HEK293 (cell line): ENCODE results near the gene FGFRL1.

ENCODE experiments used
- SETDB1 ChIP-seq: IDR thresholded peaks from one replicate; pipeline ENCODE4 v1.6.1; 2017; ENCODE audit warnings: mild to moderate bottlenecking, low read length, moderate library complexity, mixed read lengths; ENCODE audit not compliant: insufficient read length
- ZNF10 ChIP-seq: fragments of 450-650 bp; formaldehyde crosslinking; IDR thresholded peaks from 2 replicates; pipeline ENCODE4 v1.5.1; 2017; ENCODE audit warnings: missing biosample characterization, missing genetic modification characterization
- ZNF426 ChIP-seq: fragments of 450-650 bp; formaldehyde crosslinking; IDR thresholded peaks from 2 replicates; pipeline ENCODE4 v1.5.1; 2017; ENCODE audit warnings: missing biosample characterization, missing genetic modification characterization, mild to moderate bottlenecking, inconsistent platforms, moderate library complexity
- ZNF558 ChIP-seq: fragments of 450-650 bp; formaldehyde crosslinking; IDR thresholded peaks from 2 replicates; pipeline ENCODE4 v1.5.1; 2016; ENCODE audit warnings: missing biosample characterization, missing genetic modification characterization
- ZNF707 ChIP-seq: fragments of 450-650 bp; formaldehyde crosslinking; IDR thresholded peaks from 2 replicates; pipeline ENCODE4 v1.5.1; 2016; ENCODE audit warnings: missing biosample characterization, missing genetic modification characterization
- ZNF776 ChIP-seq: fragments of 450-650 bp; formaldehyde crosslinking; IDR thresholded peaks from 2 replicates; pipeline ENCODE4 v1.5.0; 2017; ENCODE audit warnings: missing biosample characterization, missing genetic modification characterization, borderline replicate concordance
- TF ChIP-seq, protein P1 (sequence below): fragments of 450-650 bp; formaldehyde crosslinking; conservative IDR thresholded peaks from 2 replicates; pipeline ENCODE4 v1.5.1; 2016; ENCODE audit warnings: low read depth, missing biosample characterization, missing genetic modification characterization
- TF ChIP-seq, protein P2 (sequence below): fragments of 450-650 bp; formaldehyde crosslinking; IDR thresholded peaks from 2 replicates; pipeline ENCODE4 v1.5.1; 2016; ENCODE audit warnings: missing biosample characterization, missing genetic modification characterization
- TF ChIP-seq, protein P3 (sequence below): fragments of 450-650 bp; formaldehyde crosslinking; IDR thresholded peaks from 2 replicates; pipeline ENCODE4 v1.5.1; 2016; ENCODE audit warnings: missing biosample characterization, missing genetic modification characterization

DNA sequence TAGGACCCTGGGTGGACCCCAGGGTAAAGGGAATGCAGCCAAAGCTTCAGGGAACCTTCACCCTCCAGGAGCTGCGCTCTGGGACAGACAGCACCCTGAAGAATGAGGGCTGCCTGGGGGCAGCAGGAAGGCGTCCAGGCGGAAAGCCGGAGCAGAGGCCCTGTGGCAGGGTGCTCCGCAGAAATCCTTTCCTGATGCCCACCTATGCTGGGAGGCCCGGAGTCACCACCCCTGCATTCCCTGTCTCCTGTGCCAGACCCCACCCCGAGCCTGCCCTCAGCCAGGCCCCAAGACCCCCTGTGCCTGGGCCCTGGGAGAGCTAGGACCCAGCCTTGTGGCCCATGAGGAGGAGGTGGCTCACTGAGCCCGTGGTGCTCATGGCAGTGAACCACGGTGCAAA, 36.8 kb upstream of the FGFRL1 start:
- TF ChIP-seq ZNF558 (tag by site-specific recombination) = no peak
- TF ChIP-seq SETDB1 = no peak
- TF ChIP-seq, protein P1, sequence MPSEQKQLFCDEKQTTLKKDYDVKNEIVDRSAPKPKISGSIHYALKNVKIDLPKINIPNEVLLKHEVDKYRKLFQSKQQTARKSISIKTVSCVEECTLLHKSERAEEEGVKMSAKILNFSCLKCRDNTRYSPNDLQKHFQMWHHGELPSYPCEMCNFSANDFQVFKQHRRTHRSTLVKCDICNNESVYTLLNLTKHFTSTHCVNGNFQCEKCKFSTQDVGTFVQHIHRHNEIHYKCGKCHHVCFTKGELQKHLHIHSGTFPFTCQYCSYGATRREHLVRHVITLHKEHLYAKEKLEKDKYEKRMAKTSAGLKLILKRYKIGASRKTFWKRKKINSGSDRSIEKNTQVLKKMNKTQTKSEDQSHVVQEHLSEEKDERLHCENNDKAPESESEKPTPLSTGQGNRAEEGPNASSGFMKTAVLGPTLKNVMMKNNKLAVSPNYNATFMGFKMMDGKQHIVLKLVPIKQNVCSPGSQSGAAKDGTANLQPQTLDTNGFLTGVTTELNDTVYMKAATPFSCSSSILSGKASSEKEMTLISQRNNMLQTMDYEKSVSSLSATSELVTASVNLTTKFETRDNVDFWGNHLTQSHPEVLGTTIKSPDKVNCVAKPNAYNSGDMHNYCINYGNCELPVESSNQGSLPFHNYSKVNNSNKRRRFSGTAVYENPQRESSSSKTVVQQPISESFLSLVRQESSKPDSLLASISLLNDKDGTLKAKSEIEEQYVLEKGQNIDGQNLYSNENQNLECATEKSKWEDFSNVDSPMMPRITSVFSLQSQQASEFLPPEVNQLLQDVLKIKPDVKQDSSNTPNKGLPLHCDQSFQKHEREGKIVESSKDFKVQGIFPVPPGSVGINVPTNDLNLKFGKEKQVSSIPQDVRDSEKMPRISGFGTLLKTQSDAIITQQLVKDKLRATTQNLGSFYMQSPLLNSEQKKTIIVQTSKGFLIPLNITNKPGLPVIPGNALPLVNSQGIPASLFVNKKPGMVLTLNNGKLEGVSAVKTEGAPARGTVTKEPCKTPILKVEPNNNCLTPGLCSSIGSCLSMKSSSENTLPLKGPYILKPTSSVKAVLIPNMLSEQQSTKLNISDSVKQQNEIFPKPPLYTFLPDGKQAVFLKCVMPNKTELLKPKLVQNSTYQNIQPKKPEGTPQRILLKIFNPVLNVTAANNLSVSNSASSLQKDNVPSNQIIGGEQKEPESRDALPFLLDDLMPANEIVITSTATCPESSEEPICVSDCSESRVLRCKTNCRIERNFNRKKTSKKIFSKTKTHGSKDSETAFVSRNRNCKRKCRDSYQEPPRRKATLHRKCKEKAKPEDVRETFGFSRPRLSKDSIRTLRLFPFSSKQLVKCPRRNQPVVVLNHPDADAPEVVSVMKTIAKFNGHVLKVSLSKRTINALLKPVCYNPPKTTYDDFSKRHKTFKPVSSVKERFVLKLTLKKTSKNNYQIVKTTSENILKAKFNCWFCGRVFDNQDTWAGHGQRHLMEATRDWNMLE (tag by site-specific recombination) = no peak
- no peak for TF ChIP-seq ZNF707 (tag by site-specific recombination)
- TF ChIP-seq, protein P2, sequence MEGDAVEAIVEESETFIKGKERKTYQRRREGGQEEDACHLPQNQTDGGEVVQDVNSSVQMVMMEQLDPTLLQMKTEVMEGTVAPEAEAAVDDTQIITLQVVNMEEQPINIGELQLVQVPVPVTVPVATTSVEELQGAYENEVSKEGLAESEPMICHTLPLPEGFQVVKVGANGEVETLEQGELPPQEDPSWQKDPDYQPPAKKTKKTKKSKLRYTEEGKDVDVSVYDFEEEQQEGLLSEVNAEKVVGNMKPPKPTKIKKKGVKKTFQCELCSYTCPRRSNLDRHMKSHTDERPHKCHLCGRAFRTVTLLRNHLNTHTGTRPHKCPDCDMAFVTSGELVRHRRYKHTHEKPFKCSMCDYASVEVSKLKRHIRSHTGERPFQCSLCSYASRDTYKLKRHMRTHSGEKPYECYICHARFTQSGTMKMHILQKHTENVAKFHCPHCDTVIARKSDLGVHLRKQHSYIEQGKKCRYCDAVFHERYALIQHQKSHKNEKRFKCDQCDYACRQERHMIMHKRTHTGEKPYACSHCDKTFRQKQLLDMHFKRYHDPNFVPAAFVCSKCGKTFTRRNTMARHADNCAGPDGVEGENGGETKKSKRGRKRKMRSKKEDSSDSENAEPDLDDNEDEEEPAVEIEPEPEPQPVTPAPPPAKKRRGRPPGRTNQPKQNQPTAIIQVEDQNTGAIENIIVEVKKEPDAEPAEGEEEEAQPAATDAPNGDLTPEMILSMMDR (tag by site-specific recombination) = no peak
- no peak for TF ChIP-seq ZNF426 (tag by site-specific recombination)
- no peak for TF ChIP-seq ZNF10
- TF ChIP-seq, protein P3, sequence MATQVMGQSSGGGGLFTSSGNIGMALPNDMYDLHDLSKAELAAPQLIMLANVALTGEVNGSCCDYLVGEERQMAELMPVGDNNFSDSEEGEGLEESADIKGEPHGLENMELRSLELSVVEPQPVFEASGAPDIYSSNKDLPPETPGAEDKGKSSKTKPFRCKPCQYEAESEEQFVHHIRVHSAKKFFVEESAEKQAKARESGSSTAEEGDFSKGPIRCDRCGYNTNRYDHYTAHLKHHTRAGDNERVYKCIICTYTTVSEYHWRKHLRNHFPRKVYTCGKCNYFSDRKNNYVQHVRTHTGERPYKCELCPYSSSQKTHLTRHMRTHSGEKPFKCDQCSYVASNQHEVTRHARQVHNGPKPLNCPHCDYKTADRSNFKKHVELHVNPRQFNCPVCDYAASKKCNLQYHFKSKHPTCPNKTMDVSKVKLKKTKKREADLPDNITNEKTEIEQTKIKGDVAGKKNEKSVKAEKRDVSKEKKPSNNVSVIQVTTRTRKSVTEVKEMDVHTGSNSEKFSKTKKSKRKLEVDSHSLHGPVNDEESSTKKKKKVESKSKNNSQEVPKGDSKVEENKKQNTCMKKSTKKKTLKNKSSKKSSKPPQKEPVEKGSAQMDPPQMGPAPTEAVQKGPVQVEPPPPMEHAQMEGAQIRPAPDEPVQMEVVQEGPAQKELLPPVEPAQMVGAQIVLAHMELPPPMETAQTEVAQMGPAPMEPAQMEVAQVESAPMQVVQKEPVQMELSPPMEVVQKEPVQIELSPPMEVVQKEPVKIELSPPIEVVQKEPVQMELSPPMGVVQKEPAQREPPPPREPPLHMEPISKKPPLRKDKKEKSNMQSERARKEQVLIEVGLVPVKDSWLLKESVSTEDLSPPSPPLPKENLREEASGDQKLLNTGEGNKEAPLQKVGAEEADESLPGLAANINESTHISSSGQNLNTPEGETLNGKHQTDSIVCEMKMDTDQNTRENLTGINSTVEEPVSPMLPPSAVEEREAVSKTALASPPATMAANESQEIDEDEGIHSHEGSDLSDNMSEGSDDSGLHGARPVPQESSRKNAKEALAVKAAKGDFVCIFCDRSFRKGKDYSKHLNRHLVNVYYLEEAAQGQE (tag by site-specific recombination) = no peak
- TF ChIP-seq ZNF776 (tag by site-specific recombination) = no peak
